ENCODE data around the gene MPHOSPH10.

DNA sequence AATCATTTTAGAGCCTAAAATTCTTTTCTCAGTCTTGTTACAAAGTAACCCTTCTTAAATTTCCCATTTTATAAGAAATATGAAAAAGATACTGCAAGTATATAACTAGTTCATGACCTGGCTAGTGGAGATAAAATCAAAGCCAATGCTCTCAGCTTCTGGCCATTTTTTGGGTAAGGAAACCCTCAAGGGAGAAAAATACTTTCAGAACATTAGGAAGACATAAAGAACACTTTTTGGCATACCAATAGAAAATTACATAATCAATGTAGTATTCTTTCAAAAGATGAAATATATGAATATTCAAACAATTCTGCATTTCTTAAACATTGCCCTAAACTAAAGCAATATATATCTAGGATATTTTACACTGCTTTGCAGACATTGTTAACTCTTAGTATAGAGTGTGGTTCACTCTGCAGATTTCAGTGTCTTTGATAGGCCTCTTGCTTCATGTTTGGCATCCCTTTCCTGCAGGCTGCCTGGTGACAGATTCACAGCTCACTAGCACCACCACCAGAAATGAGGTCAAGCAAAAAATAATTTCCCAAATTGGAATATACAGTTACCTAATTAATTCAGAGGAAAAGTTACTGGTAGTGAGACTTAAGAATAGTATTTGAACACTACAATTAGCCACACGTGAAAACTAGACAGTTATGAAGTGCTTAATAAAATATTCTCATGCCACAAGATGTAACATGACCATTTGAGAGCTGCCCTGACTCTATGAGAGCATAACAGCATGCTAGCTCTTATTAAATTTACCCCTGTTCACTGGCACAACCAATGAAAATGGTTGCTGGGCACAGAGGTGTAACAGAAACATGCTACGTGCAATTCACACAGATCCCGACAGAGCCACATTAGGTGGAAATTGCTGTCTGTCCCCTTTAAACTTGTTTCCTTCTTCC, 60.5 kb downstream of the MPHOSPH10 start:
- TF ChIP-seq, protein P1, sequence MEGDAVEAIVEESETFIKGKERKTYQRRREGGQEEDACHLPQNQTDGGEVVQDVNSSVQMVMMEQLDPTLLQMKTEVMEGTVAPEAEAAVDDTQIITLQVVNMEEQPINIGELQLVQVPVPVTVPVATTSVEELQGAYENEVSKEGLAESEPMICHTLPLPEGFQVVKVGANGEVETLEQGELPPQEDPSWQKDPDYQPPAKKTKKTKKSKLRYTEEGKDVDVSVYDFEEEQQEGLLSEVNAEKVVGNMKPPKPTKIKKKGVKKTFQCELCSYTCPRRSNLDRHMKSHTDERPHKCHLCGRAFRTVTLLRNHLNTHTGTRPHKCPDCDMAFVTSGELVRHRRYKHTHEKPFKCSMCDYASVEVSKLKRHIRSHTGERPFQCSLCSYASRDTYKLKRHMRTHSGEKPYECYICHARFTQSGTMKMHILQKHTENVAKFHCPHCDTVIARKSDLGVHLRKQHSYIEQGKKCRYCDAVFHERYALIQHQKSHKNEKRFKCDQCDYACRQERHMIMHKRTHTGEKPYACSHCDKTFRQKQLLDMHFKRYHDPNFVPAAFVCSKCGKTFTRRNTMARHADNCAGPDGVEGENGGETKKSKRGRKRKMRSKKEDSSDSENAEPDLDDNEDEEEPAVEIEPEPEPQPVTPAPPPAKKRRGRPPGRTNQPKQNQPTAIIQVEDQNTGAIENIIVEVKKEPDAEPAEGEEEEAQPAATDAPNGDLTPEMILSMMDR (IDR thresholded peaks at IDR 0.05 in 4 of 5, conservative IDR thresholded peaks at IDR 0.05 in 1 of 5), result peak in 3 of 5 experiments; percentile 10 to 46 (median 36)
- no peak for TF ChIP-seq POLR2A (IDR thresholded peaks at IDR 0.05)
